ENCODE data around the gene TRAPPC2L.

TRAPPC2L gene

DNA sequence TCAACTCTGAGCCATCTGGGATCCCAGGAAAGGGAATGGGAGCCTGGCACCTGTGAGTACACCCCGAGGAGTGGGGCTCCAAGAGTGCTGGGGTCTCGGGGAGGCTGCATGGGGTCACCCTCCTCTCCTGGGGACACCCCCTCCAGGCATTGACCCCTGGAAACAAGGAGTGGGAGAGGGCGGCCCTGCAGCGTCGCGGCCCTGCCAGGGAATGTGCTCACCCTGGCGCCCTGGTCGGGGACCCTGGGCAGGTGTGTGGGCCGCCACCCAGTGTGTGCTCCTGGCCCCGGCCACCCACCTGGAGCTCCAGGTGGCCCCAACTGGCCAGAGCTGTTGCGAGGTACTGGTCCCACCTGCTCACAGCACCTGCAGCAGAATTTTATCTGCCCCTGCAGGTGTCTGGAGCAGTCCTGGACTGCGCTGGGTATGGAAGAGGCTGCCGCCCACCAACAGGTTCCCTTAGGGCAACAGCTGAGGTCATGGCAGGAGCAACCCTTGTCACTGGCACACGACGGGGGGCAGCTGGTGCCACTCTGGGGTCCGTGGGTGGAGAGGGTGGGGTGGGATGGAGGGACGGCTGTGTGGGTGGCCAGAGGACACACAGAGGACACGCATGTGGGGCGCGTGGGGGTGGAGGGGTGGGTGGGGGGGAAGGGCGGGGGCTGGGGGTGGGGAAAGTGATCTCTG, 14.9 kb downstream of the TRAPPC2L start:
- no peak for DNase-seq (ENCODE audit: extremely low spot score)
- CTCF ChIA-PET = interaction anchor here (0.8 to 1.7 kb wide), 4 partner anchors 14 to 1039 kb away, joined by 3 to 6 read pairs (median 4); no protein-coding TSS in a partner anchor
- POLR2A ChIA-PET = no interaction called here
- TF ChIP-seq CTCF (IDR thresholded peaks at IDR 0.05; ENCODE audit: control extremely low read depth, extremely low read depth, low read depth, missing control alignments) = no peak

GRCh38 chr16:88872650-88873331, 15.9 kb downstream of the TRAPPC2L start:
- TF ChIP-seq CTCF (IDR thresholded peaks at IDR 0.05; ENCODE audit: control extremely low read depth, extremely low read depth, low read depth, missing control alignments) = no peak
- no peak for DNase-seq (ENCODE audit: extremely low spot score)
- CTCF ChIA-PET = interaction anchor here (0.8 to 1.7 kb wide), 3 partner anchors 15 to 136 kb away, joined by 3 to 8 read pairs (median 4); partner anchors contain the start of genes GALNS and TRAPPC2L
- POLR2A ChIA-PET = no interaction called here

GRCh38 chr16:88874938-88875599, 18.1 kb downstream of the TRAPPC2L start:
- DNase-seq (ENCODE audit: extremely low spot score) = no peak
- TF ChIP-seq CTCF (IDR thresholded peaks at IDR 0.05; ENCODE audit: control extremely low read depth, extremely low read depth, low read depth, missing control alignments) = no peak
- ChIA-PET POLR2A (no interaction called here), CTCF (no interaction called here)

GRCh38 chr16:88875703-88876234, 18.8 kb downstream of the TRAPPC2L start:
- CTCF ChIA-PET = interaction anchor here (1.7 kb wide), 1 partner anchor 11 kb away, joined by 3 read pairs; no protein-coding TSS in a partner anchor
- TF ChIP-seq CTCF (IDR thresholded peaks at IDR 0.05; ENCODE audit: control extremely low read depth, extremely low read depth, low read depth, missing control alignments) = no peak
- no peak for DNase-seq (ENCODE audit: extremely low spot score)
- POLR2A ChIA-PET = no interaction called here

GRCh38 chr16:88876942-88877526, 20.1 kb downstream of the TRAPPC2L start:
- ChIA-PET CTCF (interaction anchor here (1.7 kb wide), 1 partner anchor 12 kb away, joined by 3 read pairs; no protein-coding TSS in a partner anchor), POLR2A (interaction anchor here (0.6 kb wide), 1 partner anchor 924 kb away, joined by 3 read pairs; no protein-coding TSS in a partner anchor)
- DNase-seq (ENCODE audit: extremely low spot score) = no peak
- TF ChIP-seq CTCF (IDR thresholded peaks at IDR 0.05; ENCODE audit: control extremely low read depth, extremely low read depth, low read depth, missing control alignments) = no peak

Measured in GM10248 (cell line).